ENCODE data around the gene HS3ST3A1.
"Not testable (repeated sequence)": the region's sequence is repeated elsewhere in the genome, so short reads cannot be mapped to it uniquely, and the experiment has no call there.

Gene HS3ST3A1

GRCh38 chr17:13502263-13502662, 99.5 kb downstream of the HS3ST3A1 start:
- FAIRE-seq (no peak), DNase-seq (ENCODE audit: insufficient read length) (no peak)
- no peak for TF ChIP-seq POLR2AphosphoS5 (IDR thresholded peaks at IDR 0.05; ENCODE audit: low read depth, low read length)
- no peak for TF ChIP-seq POLR2A (IDR thresholded peaks at IDR 0.05; ENCODE audit: low read depth, low read length)
- TF ChIP-seq TAF1 (IDR thresholded peaks at IDR 0.05; ENCODE audit: borderline replicate concordance, low read depth, low read length) = no peak

GRCh38 chr17:13500947-13501346, 100.8 kb downstream of the HS3ST3A1 start:
- no peak for TF ChIP-seq POLR2AphosphoS5 (IDR thresholded peaks at IDR 0.05; ENCODE audit: low read depth, low read length)
- TF ChIP-seq POLR2A (IDR thresholded peaks at IDR 0.05; ENCODE audit: low read depth, low read length) = no peak
- TF ChIP-seq TAF1 (IDR thresholded peaks at IDR 0.05; ENCODE audit: borderline replicate concordance, low read depth, low read length) = no peak
- DNase-seq (ENCODE audit: insufficient read length) = no peak
- no peak for FAIRE-seq

- no peak for DNase-seq (ENCODE audit: insufficient read length)
- TF ChIP-seq TAF1 (IDR thresholded peaks at IDR 0.05; ENCODE audit: borderline replicate concordance, low read depth, low read length) = no peak
- no peak for TF ChIP-seq POLR2AphosphoS5 (IDR thresholded peaks at IDR 0.05; ENCODE audit: low read depth, low read length)
- TF ChIP-seq POLR2A (IDR thresholded peaks at IDR 0.05; ENCODE audit: low read depth, low read length) = no peak
- no peak for FAIRE-seq
Observed at GRCh38 chr17:13498184-13498583, 103.5 kb downstream of the HS3ST3A1 start.

GRCh38 chr17:13496553-13497056, 105.1 kb downstream of the HS3ST3A1 start:
- not testable (repeated sequence) for DNase-seq (ENCODE audit: insufficient read length); FAIRE-seq

- DNase-seq (ENCODE audit: insufficient read length) (no peak), FAIRE-seq (no peak)
- TF ChIP-seq TAF1 (IDR thresholded peaks at IDR 0.05; ENCODE audit: borderline replicate concordance, low read depth, low read length) = no peak
- TF ChIP-seq POLR2A (IDR thresholded peaks at IDR 0.05; ENCODE audit: low read depth, low read length) = no peak
Observed at GRCh38 chr17:13495423-13495822, 106.3 kb downstream of the HS3ST3A1 start.

DNA sequence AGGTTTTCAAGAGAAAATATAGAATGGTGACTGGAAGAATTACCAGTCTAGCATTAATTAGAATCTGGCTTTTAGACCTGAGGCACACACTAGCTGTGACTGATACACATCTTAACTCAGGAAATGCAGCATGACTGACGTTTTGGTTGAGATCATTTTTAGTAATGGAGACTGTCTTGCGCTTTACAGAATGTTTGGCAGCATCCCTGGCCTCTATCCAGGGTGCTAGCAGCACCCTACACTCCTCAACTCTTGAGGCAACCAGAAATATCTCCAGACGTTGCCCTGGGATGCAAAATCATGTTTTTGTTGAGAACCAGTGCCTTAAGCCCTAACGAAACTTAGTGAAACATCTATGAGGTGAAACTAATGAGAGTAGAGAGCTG, 109.0 kb downstream of the HS3ST3A1 start:
- TF ChIP-seq TAF1 (IDR thresholded peaks at IDR 0.05; ENCODE audit: borderline replicate concordance, low read depth, low read length) (no peak), POLR2AphosphoS5 (IDR thresholded peaks at IDR 0.05; ENCODE audit: low read depth, low read length) (no peak), POLR2A (IDR thresholded peaks at IDR 0.05; ENCODE audit: low read depth, low read length) (no peak)
- DNase-seq (ENCODE audit: insufficient read length) (no peak), FAIRE-seq (no peak)

GRCh38 chr17:13491916-13492736, 109.6 kb downstream of the HS3ST3A1 start:
- FAIRE-seq = no peak
- DNase-seq (ENCODE audit: insufficient read length) = no peak
- no peak for TF ChIP-seq POLR2AphosphoS5 (IDR thresholded peaks at IDR 0.05; ENCODE audit: low read depth, low read length)
- TF ChIP-seq POLR2A (IDR thresholded peaks at IDR 0.05; ENCODE audit: low read depth, low read length) = no peak
- TF ChIP-seq TAF1 (IDR thresholded peaks at IDR 0.05; ENCODE audit: borderline replicate concordance, low read depth, low read length) = no peak

DNA sequence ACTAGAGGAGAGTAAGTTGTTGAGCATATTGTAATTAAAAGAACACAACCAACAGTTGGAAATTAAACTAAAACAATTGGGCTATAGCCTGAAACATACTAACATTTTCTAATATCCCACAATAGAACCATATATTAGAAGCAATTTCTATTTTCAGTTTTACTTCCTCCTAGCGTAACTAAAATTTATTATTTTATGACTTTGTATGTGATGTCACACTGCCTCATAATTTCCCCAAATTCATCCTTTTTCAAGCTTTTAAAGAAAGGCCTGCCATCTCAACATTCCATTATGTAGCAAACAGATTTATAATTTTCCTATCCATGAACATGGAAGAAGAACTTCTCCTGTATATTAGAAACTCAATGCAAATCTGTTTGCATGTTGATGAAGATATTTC, 110.2 kb downstream of the HS3ST3A1 start:
- FAIRE-seq = no peak
- TF ChIP-seq TAF1 (IDR thresholded peaks at IDR 0.05; ENCODE audit: borderline replicate concordance, low read depth, low read length) (no peak), POLR2AphosphoS5 (IDR thresholded peaks at IDR 0.05; ENCODE audit: low read depth, low read length) (no peak), POLR2A (IDR thresholded peaks at IDR 0.05; ENCODE audit: low read depth, low read length) (no peak)
- no peak for DNase-seq (ENCODE audit: insufficient read length)

- no peak for FAIRE-seq
- no peak for DNase-seq (ENCODE audit: insufficient read length)
Observed at GRCh38 chr17:13490906-13491482, 110.7 kb downstream of the HS3ST3A1 start.

GRCh38 chr17:13490427-13490826, 111.3 kb downstream of the HS3ST3A1 start:
- FAIRE-seq (no peak), DNase-seq (ENCODE audit: insufficient read length) (no peak)
- TF ChIP-seq TAF1 (IDR thresholded peaks at IDR 0.05; ENCODE audit: borderline replicate concordance, low read depth, low read length) (no peak), POLR2AphosphoS5 (IDR thresholded peaks at IDR 0.05; ENCODE audit: low read depth, low read length) (no peak), POLR2A (IDR thresholded peaks at IDR 0.05; ENCODE audit: low read depth, low read length) (no peak)

More at GRCh38 chr17:13490906-13491482, 110.7 kb downstream of the HS3ST3A1 start:
- TF ChIP-seq POLR2A (IDR thresholded peaks at IDR 0.05; ENCODE audit: low read depth, low read length) (no peak), TAF1 (IDR thresholded peaks at IDR 0.05; ENCODE audit: borderline replicate concordance, low read depth, low read length) (no peak), POLR2AphosphoS5 (IDR thresholded peaks at IDR 0.05; ENCODE audit: low read depth, low read length) (no peak)

DNA sequence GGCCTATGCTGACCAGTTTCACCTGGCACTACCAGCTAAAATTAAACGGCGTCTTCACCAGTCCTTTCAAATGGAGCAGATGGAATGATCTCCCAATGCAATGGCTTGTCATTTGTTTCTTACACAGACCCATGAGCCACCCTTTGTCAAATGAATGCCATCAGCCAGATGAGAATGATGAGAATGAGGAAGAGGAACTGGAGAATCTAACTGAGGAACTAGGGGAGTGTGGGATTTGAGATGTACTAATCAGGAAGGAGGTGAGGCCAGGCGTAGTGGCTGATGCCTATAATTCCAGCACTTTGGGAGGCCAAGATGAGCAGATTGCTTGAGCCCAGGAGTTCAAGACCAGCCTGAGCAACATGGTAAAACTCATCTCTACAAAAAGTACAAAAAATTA, 116.4 kb downstream of the HS3ST3A1 start:
- FAIRE-seq (peak; percentile 36), DNase-seq (ENCODE audit: insufficient read length) (no peak)
- TF ChIP-seq TAF1 (IDR thresholded peaks at IDR 0.05; ENCODE audit: borderline replicate concordance, low read depth, low read length) = no peak
- no peak for TF ChIP-seq POLR2AphosphoS5 (IDR thresholded peaks at IDR 0.05; ENCODE audit: low read depth, low read length)
- TF ChIP-seq POLR2A (IDR thresholded peaks at IDR 0.05; ENCODE audit: low read depth, low read length) = no peak

DNA sequence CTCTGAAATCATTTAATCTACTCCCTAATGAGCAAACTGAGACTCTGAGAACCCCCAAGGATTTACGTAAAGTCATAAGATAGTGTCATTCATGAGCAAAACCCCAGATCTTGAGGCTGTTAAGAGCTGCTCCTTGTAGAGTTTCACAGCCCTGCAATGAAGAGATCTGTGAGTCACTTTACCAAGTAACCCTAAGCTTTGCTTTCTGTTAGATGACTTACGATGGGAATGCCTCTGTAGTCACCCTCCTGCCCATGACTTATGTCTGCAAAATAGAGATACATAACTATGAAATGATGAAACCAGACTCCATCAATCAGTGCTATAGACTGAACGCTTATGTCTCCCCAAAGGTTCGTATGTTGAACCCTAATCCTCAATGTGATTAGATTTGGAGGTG, 117.7 kb downstream of the HS3ST3A1 start:
- DNase-seq (ENCODE audit: insufficient read length) (no peak), FAIRE-seq (no peak)
- TF ChIP-seq POLR2A (IDR thresholded peaks at IDR 0.05; ENCODE audit: low read depth, low read length) = no peak
- no peak for TF ChIP-seq TAF1 (IDR thresholded peaks at IDR 0.05; ENCODE audit: borderline replicate concordance, low read depth, low read length)
- no peak for TF ChIP-seq POLR2AphosphoS5 (IDR thresholded peaks at IDR 0.05; ENCODE audit: low read depth, low read length)
